ENCODE data around the gene SPOCK1. TPM values are rescaled to one million over a fixed set of nuclear protein-coding genes. Genes with fewer than 3 reads are reported as not detected.

The SPOCK1 gene
- total and polyA plus RNA-seq, 2 of the 4 experiments (the other 2 are of a cell fraction), result 5.0 to 20.3 TPM

DNA sequence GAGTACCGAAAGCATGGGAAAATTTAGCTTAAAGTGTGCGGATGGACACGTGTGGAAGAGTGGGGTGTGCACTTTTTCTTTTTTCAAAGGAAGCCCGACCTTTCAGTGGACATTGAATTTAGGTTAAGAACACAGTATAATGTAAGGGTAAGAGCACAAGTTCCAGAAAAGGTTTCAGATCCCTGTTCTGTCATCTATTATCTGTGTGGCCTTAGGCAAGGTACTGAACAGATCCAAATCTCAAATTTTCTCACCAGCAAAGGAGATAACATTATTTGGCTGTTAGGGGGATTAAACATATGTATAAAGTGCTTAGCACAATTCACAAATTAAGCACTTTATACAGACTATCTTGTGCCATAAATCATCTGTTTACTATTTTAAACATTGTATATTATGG is 441.0 kb downstream of the SPOCK1 start:
- no peak overlapping the region for H2AK5ac ChIP-seq (ENCODE audit: low read depth, low read length)
- H4K8ac ChIP-seq (ENCODE audit: low read depth in 2 of 2, low read length in 2 of 2), result no peak overlapping the region
- ChIA-PET POLR2A (ENCODE audit: unreplicated experiment) (no interaction called here), CTCF (no interaction called here)
- intact Hi-C loops (cut with micrococcal nuclease), result no loop called here
- H2BK5ac ChIP-seq (ENCODE audit: low read depth, low read length, poor library complexity, severe bottlenecking), result no peak overlapping the region
- no peaks in the 10 kb centered on the region for H3K27me3 ChIP-seq (ENCODE audit: control insufficient read depth, insufficient read depth, low read length)
- no peak overlapping the region for H2BK120ac ChIP-seq (ENCODE audit: low read depth, low read length)
- BruUV-seq (replicated peaks), result no TSS peak
- no peak overlapping the region for H2BK15ac ChIP-seq (ENCODE audit: low read depth, low read length)
- no peak overlapping the region for H2AK9ac ChIP-seq (replicated peaks; ENCODE audit: low read depth, low read length, poor library complexity)
- no peaks in the 10 kb centered on the region for H3K79me1 ChIP-seq (ENCODE audit: low read depth in 1 of 2, low read length in 2 of 2)
- no peaks in the 10 kb centered on the region for H3K4me1 ChIP-seq (ENCODE audit: control insufficient read depth, insufficient read depth, low read length)
- no peaks in the 10 kb centered on the region for H3K9me3 ChIP-seq (ENCODE audit: control insufficient read depth, insufficient read depth, low read length)
- no peaks in the 10 kb centered on the region for H3K36me3 ChIP-seq (ENCODE audit: control insufficient read depth, insufficient read depth, low read length)
- no peak overlapping the region for H3K14ac ChIP-seq (replicated peaks; ENCODE audit: low read depth, low read length)
- no peak overlapping the region for H3K27ac ChIP-seq (ENCODE audit: insufficient read depth, low read length)
- no peak overlapping the region for H3K18ac ChIP-seq (ENCODE audit: low read depth, low read length)
- no peak overlapping the region for H4K5ac ChIP-seq (ENCODE audit: low read depth, low read length)
- ATAC-seq (ENCODE audit: low read depth), result no peak
- H3K4me3 ChIP-seq (ENCODE audit: insufficient read depth, low read depth, low read length), result no peak overlapping the region
- H3K56ac ChIP-seq (ENCODE audit: extremely low read depth, insufficient read depth, low read length), result no peak overlapping the region
- H2AFZ ChIP-seq (replicated peaks; ENCODE audit: low read length, poor library complexity), result no peak overlapping the region
- DNase-seq, result no peak
- no peak for TF ChIP-seq RAD21 (IDR thresholded peaks at IDR 0.05; ENCODE audit: low read length)
- no peak for TF ChIP-seq MAFK (IDR thresholded peaks at IDR 0.05; ENCODE audit: low read depth, low read length)
- TF ChIP-seq, protein P1, sequence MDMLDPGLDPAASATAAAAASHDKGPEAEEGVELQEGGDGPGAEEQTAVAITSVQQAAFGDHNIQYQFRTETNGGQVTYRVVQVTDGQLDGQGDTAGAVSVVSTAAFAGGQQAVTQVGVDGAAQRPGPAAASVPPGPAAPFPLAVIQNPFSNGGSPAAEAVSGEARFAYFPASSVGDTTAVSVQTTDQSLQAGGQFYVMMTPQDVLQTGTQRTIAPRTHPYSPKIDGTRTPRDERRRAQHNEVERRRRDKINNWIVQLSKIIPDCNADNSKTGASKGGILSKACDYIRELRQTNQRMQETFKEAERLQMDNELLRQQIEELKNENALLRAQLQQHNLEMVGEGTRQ (IDR thresholded peaks at IDR 0.05; ENCODE audit: low read depth, low read length), result no peak
- TF ChIP-seq MAZ (IDR thresholded peaks at IDR 0.05; ENCODE audit: borderline replicate concordance, low read depth, low read length), result no peak
- no peak for TF ChIP-seq MXI1 (IDR thresholded peaks at IDR 0.05; ENCODE audit: borderline replicate concordance, low read depth, low read length)
- TF ChIP-seq CHD1 (IDR thresholded peaks at IDR 0.05; ENCODE audit: low read depth, low read length), result no peak
- no peak for TF ChIP-seq BHLHE40 (IDR thresholded peaks at IDR 0.05; ENCODE audit: low read depth, low read length)
- TF ChIP-seq SMC3 (IDR thresholded peaks at IDR 0.05; ENCODE audit: low read depth, low read length), result no peak
- TF ChIP-seq FOS (IDR thresholded peaks at IDR 0.05; ENCODE audit: low read depth, low read length), result no peak
- no peak for TF ChIP-seq NFE2L2 (IDR thresholded peaks at IDR 0.05; ENCODE audit: low read depth, low read length)
- TF ChIP-seq, protein P2, sequence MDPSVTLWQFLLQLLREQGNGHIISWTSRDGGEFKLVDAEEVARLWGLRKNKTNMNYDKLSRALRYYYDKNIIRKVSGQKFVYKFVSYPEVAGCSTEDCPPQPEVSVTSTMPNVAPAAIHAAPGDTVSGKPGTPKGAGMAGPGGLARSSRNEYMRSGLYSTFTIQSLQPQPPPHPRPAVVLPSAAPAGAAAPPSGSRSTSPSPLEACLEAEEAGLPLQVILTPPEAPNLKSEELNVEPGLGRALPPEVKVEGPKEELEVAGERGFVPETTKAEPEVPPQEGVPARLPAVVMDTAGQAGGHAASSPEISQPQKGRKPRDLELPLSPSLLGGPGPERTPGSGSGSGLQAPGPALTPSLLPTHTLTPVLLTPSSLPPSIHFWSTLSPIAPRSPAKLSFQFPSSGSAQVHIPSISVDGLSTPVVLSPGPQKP (IDR thresholded peaks at IDR 0.05; ENCODE audit: borderline replicate concordance, low read depth, low read length), result no peak
- TF ChIP-seq RFX5 (IDR thresholded peaks at IDR 0.05; ENCODE audit: low read depth, low read length), result no peak
- TF ChIP-seq, protein P3, sequence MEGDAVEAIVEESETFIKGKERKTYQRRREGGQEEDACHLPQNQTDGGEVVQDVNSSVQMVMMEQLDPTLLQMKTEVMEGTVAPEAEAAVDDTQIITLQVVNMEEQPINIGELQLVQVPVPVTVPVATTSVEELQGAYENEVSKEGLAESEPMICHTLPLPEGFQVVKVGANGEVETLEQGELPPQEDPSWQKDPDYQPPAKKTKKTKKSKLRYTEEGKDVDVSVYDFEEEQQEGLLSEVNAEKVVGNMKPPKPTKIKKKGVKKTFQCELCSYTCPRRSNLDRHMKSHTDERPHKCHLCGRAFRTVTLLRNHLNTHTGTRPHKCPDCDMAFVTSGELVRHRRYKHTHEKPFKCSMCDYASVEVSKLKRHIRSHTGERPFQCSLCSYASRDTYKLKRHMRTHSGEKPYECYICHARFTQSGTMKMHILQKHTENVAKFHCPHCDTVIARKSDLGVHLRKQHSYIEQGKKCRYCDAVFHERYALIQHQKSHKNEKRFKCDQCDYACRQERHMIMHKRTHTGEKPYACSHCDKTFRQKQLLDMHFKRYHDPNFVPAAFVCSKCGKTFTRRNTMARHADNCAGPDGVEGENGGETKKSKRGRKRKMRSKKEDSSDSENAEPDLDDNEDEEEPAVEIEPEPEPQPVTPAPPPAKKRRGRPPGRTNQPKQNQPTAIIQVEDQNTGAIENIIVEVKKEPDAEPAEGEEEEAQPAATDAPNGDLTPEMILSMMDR (conservative IDR thresholded peaks at IDR 0.05; ENCODE audit: low read depth, low read length), result no peak
- TF ChIP-seq POLR2A (IDR thresholded peaks at IDR 0.05; ENCODE audit: low read depth, low read length), result no peak
- no peak for TF ChIP-seq CEBPB (IDR thresholded peaks at IDR 0.05; ENCODE audit: low read depth, low read length)
- TF ChIP-seq RCOR1 (IDR thresholded peaks at IDR 0.05; ENCODE audit: insufficient replicate concordance, low read length), result no peak
- dilution Hi-C loops (cut with HindIII; ENCODE audit: low sequenced_read_pairs, unreplicated experiment), result no loop called here
- H4K20me1 ChIP-seq (ENCODE audit: insufficient read depth, low read length), result no peaks in the 10 kb centered on the region
- no peak overlapping the region for H3K4me2 ChIP-seq (ENCODE audit: low read depth, low read length)
- H4K91ac ChIP-seq (ENCODE audit: insufficient read depth, low read depth, low read length), result no peak overlapping the region
- no peaks in the 10 kb centered on the region for H3K9me1 ChIP-seq (ENCODE audit: insufficient read depth, low read length)
- H3K23ac ChIP-seq (ENCODE audit: low read depth, low read length), result no peak overlapping the region
- no peak overlapping the region for H3K4ac ChIP-seq (ENCODE audit: low read depth, low read length)
- in situ Hi-C loops (cut with MboI; ENCODE audit: low sequenced_read_pairs), result no loop called here
- H2BK20ac ChIP-seq (ENCODE audit: low read depth, low read length), result no peak overlapping the region
- WGBS, 2 experiments (ENCODE audit: extremely low coverage in 2 of 2, insufficient read length in 1 of 2), result 62% methylated on average over 3 of the region's 4 CpGs; no CpG with 5 or more reads in 1 of the 2 experiments
- no peak overlapping the region for H3K9ac ChIP-seq (ENCODE audit: low read depth, low read length)

Data from IMR-90 (cell line).